Activated CD4-positive, CD25-positive, alpha-beta regulatory T cell treated with anti-CD3 and anti-CD28 coated beads, Interleukin-2, amount 50 U/mL, for 72 hours (primary cell): ENCODE measurements around the gene MYL6.
"Not testable (repeated sequence)": the region's sequence is repeated elsewhere in the genome, so short reads cannot be mapped to it uniquely, and the experiment has no call there.

Source experiments
- DNase-seq: peaks from one replicate; pipeline ENCODE4 v3.0.0; 2021

The MYL6 gene

DNA sequence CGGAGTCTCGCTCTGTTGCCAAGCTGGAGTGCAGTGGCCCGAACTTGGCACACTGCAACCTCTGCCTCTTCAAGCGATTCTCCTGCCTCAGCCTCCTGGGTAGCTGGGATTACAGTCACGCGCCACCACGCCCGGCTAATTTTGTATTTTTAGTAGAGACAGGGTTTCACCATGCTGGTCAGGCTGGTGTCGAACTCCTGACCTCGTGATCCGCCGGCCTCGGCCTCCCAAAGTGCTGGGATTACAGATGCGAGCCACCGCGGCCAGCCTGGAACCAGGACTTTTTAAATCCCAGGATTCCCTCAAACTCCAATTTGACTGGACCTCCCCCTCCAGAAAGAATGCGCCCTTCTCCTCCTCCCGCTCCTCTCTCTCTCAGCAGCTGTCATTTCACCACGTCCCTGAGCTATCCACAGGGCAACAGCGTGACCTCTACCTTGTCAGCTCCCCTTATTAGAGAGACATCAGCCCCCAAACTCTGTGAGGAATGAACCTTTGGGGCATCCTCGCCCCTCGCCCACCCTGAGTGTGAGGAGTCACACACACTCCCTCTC is 28.1 kb upstream of the MYL6 start:
- DNase-seq, result no peak

DNA sequence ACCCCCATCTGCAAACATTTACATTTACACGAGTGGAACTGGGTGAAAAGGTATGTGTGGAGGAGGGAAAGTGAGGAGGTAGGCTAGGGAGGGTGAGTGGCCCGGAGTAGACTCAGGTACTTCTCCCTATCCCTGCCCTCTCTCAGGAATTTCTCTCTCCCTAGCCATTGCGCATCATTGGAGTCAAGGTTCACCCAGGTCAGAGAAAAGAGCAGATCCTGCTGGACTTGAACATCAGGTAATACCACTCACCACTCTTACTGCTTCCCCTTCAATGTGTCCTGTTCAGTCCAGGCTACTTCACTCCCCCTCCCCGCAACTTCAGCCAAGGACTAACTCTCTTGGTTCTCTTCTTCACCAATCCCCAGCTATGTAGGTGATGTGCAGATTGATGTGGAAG is 27.3 kb upstream of the MYL6 start:
- no peak for DNase-seq

DNA sequence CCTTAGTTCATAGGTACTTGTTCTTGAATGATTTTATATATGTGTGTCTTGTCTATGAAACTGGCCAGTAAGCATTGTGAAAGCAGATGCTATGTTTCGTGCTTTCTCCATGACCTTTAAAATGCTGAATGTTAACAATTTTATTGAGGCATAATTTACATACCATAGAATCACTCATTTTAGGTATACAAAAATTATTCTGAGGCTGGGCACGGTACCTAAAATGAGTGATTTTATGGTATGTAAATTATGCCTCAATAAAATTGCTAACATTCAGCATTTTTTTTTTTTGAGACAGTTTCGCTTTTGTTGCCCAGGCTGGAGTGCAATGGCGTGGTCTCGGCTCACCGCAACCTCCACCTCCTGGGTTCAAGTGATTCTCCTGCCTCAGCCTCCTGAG is 23.3 kb upstream of the MYL6 start:
- DNase-seq, result no peak

DNA sequence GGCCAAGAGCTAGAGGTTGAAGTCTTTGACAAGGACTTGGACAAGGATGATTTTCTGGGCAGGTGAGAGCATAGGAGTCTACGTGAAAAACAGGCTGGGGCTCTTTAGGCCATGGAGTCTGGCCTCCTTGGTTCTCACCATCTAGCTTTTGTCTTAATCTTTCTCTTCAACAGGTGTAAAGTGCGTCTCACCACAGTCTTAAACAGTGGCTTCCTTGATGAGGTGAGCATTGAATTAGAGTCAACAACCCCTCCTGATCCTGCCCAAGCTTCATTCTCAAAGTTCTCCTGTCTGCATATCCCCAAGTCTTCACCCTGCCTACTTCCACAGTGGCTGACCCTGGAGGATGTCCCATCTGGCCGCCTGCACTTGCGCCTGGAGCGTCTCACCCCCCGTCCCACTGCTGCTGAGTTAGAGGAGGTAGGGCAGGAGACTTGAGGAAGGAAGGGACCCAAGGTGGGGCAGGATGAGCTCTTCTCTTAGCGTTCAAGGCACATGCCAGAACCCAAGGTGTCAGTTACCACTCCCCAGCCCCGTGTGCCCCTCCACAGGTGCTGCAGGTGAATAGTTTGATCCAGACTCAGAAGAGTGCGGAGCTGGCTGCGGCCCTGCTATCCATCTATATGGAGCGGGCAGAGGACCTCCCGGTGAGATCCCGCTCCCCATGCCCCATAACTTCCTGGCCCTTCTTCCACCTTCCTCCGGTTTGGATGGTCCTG is 20.1 kb upstream of the MYL6 start:
- DNase-seq, result no peak

DNA sequence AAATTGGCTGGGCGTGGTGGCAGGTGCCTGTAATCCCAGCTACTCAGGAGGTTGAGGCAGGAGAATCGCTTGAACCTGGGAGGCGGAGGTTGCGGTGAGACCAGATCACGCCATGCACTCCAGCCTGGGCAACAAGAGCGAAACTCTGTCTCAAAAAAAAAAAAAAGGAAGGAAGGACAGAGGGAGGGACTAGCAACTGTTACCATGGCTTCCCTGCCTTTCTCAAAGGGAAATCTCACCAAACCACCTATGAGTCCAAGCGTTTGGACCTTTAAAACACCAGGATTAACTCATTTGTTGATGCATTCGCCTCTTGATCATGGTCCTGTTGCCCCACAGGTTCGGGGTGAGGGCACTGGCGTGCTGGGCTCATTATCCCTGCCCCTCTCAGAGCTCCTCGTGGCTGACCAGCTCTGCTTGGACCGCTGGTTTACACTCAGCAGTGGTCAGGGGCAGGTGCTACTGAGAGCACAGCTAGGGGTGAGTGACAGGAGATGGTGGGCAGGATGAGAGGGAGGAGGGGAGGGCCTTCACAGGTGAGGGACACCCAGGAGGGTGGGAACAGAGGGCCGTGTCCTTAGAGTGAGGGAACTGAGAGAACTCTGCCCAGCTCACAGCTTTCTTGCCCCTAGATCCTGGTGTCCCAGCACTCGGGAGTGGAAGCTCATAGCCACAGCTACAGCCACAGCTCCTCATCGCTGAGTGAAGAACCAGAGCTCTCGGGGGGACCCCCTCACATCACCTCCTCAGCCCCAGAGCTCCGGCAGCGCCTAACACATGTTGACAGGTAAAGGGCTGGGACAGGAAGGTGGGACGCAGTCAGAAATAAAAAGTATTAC is 16.0 kb upstream of the MYL6 start:
- no peak for DNase-seq

DNA sequence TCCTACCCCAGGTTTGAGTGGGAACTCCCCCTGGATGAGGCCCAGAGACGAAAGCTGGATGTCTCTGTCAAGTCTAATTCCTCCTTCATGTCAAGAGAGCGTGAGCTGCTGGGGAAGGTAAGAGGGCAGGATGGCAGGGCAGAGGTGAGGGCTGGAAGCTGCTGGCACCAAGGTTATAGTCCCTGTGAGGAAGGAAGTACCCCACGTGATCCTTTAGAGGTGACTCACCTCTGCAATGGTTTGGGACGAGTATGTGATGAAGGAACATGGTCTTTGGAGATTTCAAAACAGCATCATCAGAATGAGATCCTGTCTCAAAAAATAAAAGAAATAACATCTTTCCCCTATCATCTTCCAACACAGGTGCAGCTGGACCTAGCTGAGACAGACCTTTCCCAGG is 14.9 kb upstream of the MYL6 start:
- DNase-seq, result no peak

DNA sequence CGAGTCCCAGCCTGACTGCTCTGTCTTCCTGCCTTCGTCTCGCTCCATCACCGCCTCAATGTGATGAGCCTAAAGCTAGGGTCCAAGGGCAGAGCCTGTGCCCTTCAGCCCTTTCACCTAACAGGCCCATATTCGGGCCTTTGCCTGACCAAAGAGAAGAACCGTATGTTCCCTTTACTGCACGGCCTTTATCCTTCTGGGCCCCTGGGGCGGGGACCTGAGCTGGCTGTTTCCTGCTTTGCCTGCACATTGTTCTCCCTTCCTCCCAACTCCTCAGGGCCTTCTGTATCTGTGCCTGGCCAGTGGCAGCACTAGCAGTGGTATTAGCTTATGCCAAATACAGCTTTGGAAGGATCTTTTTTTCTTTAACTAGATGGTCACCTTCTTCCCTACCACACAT is 14.3 kb upstream of the MYL6 start:
- no peak for DNase-seq

DNA sequence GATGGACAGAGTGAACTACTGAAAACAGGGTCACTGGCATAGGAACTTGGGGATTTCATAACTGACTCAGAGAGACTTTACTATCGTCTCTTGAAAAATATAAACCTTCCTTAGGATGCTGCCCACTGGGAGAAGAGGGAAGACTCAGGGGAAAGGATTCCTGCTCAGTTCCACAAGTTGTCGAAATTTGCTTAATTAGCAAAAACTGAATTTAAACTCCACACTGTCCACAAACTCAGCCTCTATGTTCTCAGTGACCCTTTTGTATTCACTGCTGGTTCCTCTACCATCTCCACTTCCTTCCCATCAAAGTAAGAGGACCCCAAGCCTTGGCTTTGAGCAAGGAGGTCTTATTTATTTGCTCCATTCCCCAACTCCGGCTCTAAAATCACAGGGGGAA is 12.9 kb upstream of the MYL6 start:
- no peak for DNase-seq

DNA sequence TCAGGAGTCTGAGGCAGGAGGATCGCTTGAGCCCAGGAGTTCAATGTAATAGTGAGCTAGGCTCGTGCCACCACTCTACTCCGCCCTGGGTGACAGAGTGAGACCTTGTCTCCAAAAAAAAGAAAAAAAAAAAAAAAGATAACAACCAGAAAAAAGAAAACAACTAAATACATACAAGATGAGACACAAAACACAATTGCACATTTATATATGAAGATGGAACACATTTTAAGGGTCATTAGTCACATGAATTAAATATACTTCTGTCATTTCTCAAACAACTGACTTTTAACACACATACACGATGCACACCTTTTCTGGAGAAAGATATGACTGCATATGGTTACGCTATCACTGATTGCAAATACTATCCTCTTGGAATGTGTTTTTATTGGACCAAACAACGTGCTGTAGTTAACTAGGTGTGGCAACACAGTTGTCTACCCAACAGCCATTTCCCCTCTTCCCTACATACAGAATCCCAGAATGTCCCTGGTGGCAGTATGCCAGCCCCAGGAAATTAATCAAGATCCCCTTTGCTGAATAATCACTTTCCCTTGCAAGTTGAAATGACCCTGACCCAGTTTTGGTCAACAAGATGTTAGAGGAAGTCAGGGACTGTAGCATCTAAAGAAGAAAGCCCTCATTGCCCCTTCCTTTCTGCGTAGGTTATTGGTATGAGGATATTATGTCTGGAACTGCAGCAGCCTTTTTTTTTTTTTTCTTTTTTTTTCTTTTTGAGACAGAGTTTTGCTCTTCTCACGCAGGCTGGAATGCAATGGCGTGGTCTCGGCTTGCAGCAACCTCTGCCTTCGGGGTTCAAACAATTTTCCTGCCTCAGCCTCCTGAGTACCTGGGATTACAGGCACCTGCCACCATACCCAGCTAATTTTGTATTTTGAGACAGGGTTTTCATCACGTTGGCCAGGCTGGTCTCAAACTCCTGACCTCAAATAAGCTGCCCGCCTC is 11.4 kb upstream of the MYL6 start:
- no peak for DNase-seq

DNA sequence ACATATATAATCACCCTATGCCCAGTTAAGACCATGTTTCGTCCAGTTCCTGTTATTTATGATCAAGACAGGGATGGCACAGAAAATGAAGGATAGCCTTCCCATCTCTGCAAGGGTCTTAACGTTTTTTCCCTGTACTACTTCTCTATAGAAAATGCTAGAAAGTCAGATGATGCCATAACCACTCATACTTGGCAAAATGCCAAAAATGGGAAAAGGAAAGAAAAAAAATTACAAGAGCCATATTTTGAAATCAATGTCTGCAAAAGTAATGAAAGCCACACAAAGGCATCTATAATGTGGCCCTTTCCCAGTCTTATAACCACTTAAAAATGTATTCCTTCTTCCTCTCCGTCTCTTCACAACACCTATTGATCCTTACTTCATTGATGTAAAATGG is 7.6 kb upstream of the MYL6 start:
- no peak for DNase-seq

DNA sequence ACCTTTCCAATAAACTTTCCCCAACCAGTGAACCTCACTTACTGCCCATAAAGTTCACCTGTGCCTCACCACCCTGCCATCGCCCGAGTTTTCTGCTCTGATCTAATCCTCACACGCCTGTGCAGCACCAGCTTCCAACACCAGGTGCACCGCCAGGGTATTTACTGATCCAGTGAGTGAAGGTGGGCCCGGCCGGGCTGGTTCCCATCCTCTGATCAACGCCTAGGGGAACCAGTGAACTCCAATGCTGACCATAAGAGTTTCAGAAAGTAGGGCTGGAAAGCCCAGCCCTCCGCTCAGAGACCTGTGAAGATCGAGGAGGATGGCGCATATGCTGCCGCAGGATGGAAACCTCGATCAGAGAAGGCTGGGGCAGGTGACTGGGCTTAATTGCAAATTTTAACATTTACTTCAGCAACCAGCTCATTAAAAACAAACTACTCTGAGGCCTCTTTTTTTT is 6.5 kb upstream of the MYL6 start:
- peak; percentile 70 for DNase-seq

DNA sequence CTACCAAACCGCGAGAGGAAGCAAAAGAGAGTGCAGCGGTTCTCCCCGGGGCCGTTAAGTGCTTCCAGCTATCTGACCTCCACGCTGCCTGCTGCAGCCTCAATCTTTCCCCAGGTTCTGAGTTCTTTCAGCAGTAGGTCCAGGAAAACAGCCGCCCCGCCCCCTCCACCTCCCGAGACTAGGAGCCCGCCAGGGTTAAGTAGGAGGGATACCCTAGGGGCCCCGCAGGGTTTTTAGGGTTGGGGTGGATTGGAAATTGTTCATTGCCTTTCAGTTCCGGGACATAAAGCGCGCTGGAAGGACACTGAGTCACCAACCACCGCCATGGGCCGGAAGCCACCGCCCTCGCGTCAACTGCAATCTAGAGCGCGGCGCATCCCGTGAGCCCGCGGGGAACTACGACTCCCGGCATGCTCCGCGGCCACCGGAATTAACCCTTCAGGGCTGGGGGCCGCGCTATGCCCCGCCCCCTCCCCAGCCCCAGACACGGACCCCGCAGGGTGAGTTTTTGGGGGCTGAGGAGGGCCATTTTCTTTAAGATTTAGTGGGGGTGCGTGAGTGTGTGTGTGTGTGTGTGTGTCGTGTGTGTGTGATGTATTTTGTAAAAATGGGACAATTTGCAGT is 5.9 kb upstream of the MYL6 start, which contains the start of gene MYL6B:
MYL6B (plus strand) TSS at position 456 of the 624 bp plus-strand sequence. CDS start 1,332 bp downstream, outside the sequence.
- DNase-seq, result peak; percentile 94

DNA sequence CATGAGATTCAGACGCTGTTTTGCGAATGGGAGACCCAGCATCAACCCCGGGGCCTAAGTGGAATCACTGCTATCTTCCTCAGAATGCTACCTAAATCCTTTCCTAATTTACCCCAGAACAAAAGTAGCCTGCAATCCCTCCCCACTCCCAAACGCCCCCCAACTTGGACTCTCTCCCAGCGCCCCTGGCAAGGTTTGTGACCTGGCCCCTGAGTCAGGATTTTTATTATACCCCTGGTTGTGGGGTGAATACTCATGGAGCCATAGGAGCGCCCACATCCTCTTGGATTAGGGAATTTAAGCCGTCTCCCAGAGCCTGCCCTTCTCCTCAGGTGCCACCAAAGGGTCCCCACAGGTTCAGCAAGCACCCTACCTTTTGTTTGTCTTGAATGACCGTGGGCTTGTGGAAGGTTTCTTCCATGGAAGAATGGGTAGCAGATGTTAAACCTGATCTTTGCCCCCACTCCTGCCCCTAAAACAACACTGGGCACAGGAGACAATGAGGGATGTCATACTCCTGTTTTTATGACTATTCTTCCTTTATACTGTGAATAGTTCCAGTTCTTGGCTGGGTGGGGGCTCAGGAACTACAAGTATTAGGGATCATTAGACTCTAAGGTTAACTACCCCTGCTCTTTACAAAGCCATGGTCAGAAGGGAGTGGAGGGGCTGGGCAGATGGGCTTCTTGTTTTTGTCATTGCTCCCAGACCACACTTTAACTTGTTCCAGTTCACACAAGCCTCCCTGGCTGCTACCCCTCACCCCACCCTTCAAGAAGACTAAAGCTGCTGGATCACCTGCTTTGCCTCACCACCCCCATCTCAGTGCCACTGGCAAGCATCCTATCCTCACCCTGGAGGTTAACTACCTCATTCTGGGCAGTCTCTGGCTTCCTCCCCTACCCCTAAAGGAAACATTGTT is 5.1 kb upstream of the MYL6 start:
- no peak for DNase-seq

DNA sequence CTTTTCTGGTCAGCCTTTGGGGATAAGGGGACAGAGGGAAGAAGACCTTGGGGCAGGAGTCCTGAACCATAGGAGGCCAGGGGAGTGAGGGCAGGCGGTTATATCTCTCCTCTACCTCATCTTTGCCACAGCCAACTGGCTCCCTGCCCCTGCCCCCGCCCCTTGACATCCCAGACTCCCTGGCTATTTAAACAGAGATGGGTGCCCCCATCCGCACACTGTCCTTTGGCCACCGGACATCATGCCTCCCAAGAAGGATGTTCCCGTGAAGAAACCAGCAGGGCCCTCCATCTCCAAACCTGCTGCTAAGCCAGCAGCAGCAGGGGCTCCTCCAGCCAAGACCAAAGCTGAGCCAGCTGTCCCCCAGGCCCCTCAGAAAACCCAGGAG is 4.5 kb upstream of the MYL6 start:
- no peak for DNase-seq

DNA sequence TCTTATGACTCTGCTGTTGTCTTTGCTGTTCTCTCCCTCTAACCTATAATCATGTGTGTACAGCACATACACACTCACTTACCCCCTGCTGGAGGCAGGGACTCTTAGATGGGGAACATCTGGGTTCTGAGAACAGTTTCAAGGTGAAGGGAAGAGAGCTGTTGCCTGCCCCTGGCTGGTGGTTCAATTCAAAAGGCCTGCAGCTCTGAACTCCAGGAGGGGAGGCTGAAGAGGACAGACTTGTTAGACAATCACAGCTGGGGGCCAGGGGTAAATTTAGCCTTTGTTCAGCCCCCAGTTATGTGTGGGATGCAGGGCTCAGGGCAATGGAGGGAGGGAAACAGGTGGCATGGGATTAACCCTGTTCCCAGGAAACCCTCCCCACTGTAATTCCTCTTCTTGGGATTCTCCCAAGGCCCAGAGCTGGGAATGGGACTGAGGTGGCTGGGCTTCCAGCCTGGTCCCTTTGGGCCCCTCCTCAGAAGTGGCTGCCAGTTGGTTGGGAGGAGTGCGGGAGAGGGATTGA is 3.9 kb upstream of the MYL6 start:
- DNase-seq, result no peak

DNA sequence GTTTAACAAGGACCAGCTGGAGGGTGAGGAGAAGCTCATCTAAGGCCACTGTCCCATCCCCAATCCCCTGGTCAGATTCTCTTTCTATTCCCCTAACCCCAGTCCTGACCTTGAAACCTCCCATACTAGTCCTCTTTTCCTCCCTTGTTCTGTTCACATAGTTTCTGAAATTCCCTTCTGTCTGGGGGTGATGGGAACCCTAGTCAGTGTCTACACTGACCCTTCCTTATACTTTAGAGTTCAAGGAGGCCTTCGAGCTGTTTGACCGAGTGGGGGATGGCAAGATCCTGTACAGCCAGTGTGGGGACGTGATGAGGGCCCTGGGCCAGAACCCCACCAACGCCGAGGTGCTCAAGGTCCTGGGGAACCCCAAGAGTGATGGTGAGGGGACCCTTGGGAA is 3.3 kb upstream of the MYL6 start:
- DNase-seq, result no peak

DNA sequence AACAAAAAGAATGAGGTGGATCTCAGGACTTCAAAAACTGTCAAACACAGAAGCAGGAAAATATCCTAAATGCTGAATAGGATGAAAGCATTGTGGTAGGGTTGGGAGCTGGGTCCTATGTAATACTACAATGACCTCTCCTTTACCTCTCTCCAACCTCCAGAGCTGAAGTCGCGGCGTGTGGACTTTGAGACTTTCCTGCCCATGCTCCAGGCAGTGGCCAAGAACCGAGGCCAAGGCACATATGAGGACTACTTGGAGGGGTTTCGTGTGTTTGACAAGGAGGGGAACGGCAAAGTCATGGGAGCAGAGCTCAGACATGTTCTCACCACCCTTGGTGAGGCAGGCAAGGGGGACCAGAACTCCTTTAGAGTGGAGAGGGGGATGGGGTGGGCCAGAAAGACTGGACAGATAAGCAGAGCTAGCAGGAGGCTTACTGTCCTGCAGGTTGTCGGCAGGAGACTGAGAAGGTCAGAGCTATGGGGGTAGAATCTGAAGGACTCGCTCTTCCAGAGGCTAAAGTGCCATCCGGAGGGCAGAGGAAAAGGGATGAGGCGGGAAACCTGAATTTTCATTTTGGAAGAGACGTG is 2.8 kb upstream of the MYL6 start:
- no peak for DNase-seq

DNA sequence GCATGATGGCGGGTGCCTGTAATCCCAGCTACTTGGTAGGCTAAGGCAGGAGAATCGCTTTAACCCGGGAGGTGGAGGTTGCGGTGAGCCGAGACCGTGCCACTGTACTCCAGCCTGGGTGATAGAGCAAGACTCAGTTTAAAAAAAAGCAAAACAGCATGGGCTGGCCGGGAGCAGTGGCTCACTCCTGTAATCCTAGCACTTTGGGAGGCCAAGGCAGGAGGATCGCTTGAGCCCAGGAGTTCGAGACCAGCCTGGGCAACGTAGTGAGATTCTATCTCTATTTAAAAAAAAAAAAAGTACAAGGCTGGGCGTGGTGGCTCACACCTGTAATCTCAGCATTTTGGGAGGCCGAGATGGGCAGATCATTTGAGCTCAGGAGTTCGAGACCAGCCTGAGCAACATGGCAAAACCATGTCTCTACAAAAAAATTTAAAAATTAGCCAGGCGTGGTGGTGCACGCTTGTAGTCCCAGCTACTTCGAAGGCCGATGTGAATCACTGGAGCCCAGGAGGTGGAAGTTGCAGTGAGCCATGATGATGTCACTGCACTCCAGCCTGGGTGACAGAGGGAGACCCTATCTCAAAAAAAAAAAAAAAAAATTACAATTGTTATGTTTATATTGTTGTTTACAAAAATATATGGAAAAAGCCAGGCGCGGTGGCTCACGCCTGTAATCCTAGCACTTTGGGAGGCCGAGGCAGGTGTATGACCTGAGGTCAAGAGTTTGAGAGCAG is 1.5 kb upstream of the MYL6 start:
- DNase-seq, result not testable (repeated sequence)

DNA sequence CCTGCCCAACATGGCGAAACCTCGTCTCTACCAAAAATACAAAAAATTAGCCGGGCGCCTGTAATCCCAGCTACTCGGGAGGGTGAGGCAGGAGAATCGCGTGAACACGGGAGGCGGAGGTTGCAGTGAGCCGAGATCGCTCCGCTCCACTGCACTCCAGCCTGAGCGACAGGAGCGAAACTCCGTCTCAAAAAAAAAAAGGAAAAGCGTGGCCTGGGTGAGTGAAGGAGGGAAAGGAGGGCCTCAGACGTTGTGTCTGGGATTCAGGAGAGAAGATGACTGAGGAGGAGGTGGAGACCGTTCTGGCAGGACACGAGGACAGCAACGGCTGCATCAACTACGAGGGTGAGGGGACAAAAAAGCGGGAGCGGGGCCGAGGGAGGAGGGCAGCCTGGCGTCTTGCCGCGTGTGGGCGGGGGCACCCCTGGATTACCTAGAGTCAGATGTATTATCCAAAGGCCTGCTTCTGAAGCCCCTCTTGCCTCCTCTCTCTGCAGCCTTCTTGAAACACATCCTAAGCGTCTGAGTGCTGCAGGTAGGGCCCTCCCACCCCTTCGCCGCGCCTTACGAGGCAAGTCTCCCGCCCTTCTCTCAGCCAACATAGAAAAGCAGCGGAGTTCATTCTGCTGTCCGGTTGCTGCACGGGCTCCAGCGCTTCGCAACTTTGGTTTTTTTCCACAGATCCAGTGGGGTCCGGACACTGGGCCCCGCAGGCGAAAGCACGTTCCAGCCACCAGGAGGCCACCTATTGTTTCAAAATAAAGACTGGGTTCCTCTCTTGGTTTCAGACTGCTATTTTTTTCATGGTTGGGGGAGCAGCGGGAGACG is 744 bp upstream of the MYL6 start:
- peak; percentile 57 for DNase-seq
